Keratinocyte (primary cell): ENCODE data around the gene CHMP4B. TPM values are rescaled to one million over a fixed set of nuclear protein-coding genes. Genes with fewer than 3 reads are reported as not detected.

Experiments
- DNase-seq: peaks from one replicate; pipeline ENCODE4 v3.0.0-alpha.2; 2011; ENCODE audit warnings: low read depth, missing footprints, low spot score
- FAIRE-seq: peaks from 2 replicates; lab custom pipeline; 2011; peaks lifted over from hg19 to GRCh38; lab: Jason Lieb, UNC
- H2AFZ ChIP-seq: 2 replicates; pipeline ENCODE4 v1.6.0; 2012; ENCODE audit warnings: low read length, control low read depth, inconsistent platforms; ENCODE audit not compliant: control insufficient read depth
- H3K27ac ChIP-seq: 2 replicates; pipeline ENCODE4 v1.5.1; 2011; ENCODE audit warnings: low read length; ENCODE audit not compliant: control insufficient read depth, insufficient read depth
- H3K27me3 ChIP-seq: 3 replicates; pipeline ENCODE4 v1.6.0; 2011; ENCODE audit warnings: low read length; ENCODE audit not compliant: control insufficient read depth, insufficient read depth; ENCODE audit errors: extremely low read depth
- H3K36me3 ChIP-seq, 2 experiments: 2 replicates in 1 of 2; 3 replicates in 1 of 2; pipeline ENCODE4 v1.5.1; 2011; ENCODE audit warnings: low read length in 2 of 2, mild to moderate bottlenecking in 1 of 2; ENCODE audit not compliant: control insufficient read depth in 2 of 2, insufficient read depth in 2 of 2; ENCODE audit errors: extremely low read depth in 1 of 2
- H3K4me1 ChIP-seq: 3 replicates; pipeline ENCODE4 v1.5.1; 2011; ENCODE audit warnings: low read length; ENCODE audit not compliant: control insufficient read depth, insufficient read depth; ENCODE audit errors: extremely low read depth
- H3K4me2 ChIP-seq: 3 replicates; pipeline ENCODE4 v1.6.0; 2011; ENCODE audit warnings: low read depth, low read length; ENCODE audit not compliant: control insufficient read depth, insufficient read depth; ENCODE audit errors: extremely low read depth
- H3K4me3 ChIP-seq, 3 experiments: fragments of 200-600 bp in 1 of 3; sonication (generic) in 1 of 3; 2 replicates in 2 of 3; 3 replicates in 1 of 3; pipeline ENCODE4 v1.5.1; 2011 to 2016; ENCODE audit warnings: low read length in 3 of 3, mild to moderate bottlenecking in 3 of 3, control low read depth in 2 of 3, inconsistent platforms in 1 of 3, low read depth in 1 of 3, mixed read lengths in 1 of 3, mixed run types in 1 of 3, moderate library complexity in 1 of 3; ENCODE audit not compliant: control insufficient read depth in 2 of 3, insufficient read depth in 2 of 3; ENCODE audit errors: extremely low read depth in 1 of 3
- H3K79me2 ChIP-seq: 2 replicates; pipeline ENCODE4 v1.6.0; 2012; ENCODE audit warnings: low read length; ENCODE audit not compliant: control insufficient read depth, insufficient read depth
- H3K9ac ChIP-seq: 3 replicates; pipeline ENCODE4 v1.6.0; 2011; ENCODE audit warnings: low read length; ENCODE audit not compliant: control insufficient read depth, insufficient read depth; ENCODE audit errors: extremely low read depth
- H3K9me1 ChIP-seq: 3 replicates; pipeline ENCODE4 v1.6.0; 2011; ENCODE audit warnings: low read length; ENCODE audit not compliant: control insufficient read depth, insufficient read depth; ENCODE audit errors: extremely low read depth
- H3K9me3 ChIP-seq: 2 replicates; pipeline ENCODE4 v1.5.1; 2012; ENCODE audit warnings: low read depth, low read length; ENCODE audit not compliant: control insufficient read depth
- H4K20me1 ChIP-seq: 3 replicates; pipeline ENCODE4 v1.6.0; 2011; ENCODE audit warnings: low read length; ENCODE audit not compliant: control insufficient read depth, insufficient read depth; ENCODE audit errors: extremely low read depth
- CTCF ChIP-seq, 3 experiments: IDR thresholded peaks in 1 of 3; conservative IDR thresholded peaks in 1 of 3; optimal IDR thresholded peaks in 1 of 3; 2 replicates in 2 of 3; 3 replicates in 1 of 3; pipeline versions ENCODE3 to v1.5.1; 2011; ENCODE audit warnings: low read length in 3 of 3, mild to moderate bottlenecking in 3 of 3, moderate library complexity in 2 of 3, control low read depth in 1 of 3, inconsistent platforms in 1 of 3; ENCODE audit not compliant: insufficient read depth in 2 of 3; ENCODE audit errors: extremely low read depth in 1 of 3
- EZH2 ChIP-seq: IDR thresholded peaks from one replicate; pipeline ENCODE4 v1.6.1; 2012; ENCODE audit warnings: inconsistent platforms, mild to moderate bottlenecking, low read length, moderate library complexity
- dilution Hi-C: fragments of 300-500 bp; cut with MboI; formaldehyde crosslinking; loops from one replicate; pipeline ENCODE4 v1.7.0; 2020; ENCODE audit warnings: low sequenced_read_pairs; ENCODE audit not compliant: extremely low pct_ligation_motif_present
- polyA plus RNA-seq, 5 experiments: library from polyadenylated mRNA; depleted of rRNA in 3 of 5; stranded (reverse) in 3 of 5; stranded (forward) in 1 of 5; unstranded in 1 of 5; fragments of >200 nt; gene quantifications; 1 replicate in 1 of 5; 2 replicates in 3 of 5; 3 replicates in 1 of 5; pipeline versions ENCODE4 v1.2.1 to v1.2.3, GENCODE V29; 2011 to 2012; ENCODE audit warnings: missing spikeins in 2 of 5, low read depth in 1 of 5, low replicate concordance in 1 of 5

The CHMP4B gene
- polyA plus RNA-seq, 1 donor (not counting 4 experiments of a cell fraction or from before 2014, with no cell fraction given), result 72.2 TPM

- no peaks in the 10 kb centered on the region for H3K9me1 ChIP-seq
- TF ChIP-seq CTCF (optimal IDR thresholded peaks at IDR 0.05 in 1 of 3, IDR thresholded peaks at IDR 0.05 in 1 of 3, conservative IDR thresholded peaks at IDR 0.05 in 1 of 3; ENCODE audit: extremely low read depth in 1 of 3, insufficient read depth in 2 of 3, low read length in 3 of 3), result no peak
- no peak for TF ChIP-seq EZH2
- H3K4me1 ChIP-seq, result peaks cover 10% of the 10 kb centered on the region
- H2AFZ ChIP-seq, result no peak overlapping the region
- peaks cover 10% of the 10 kb centered on the region for H4K20me1 ChIP-seq
- FAIRE-seq (no peak), DNase-seq (no peak)
- no peak overlapping the region for H3K4me2 ChIP-seq
- dilution Hi-C loops, result no loop called here
- no peak overlapping the region for H3K4me3 ChIP-seq
- H3K36me3 ChIP-seq, result peaks cover 3 to 5% of the 10 kb centered on the region in 2 experiments
- no peak overlapping the region for H3K9ac ChIP-seq
- H3K27me3 ChIP-seq, result no peaks in the 10 kb centered on the region
- H3K9me3 ChIP-seq, result no peaks in the 10 kb centered on the region
- H3K27ac ChIP-seq, result no peak overlapping the region
- H3K79me2 ChIP-seq, result peaks cover 38% of the 10 kb centered on the region
Measured at GRCh38 chr20:33810259-33810658, 889 bp upstream of the CHMP4B start.

GRCh38 chr20:33811776-33812151 lies 616 bp downstream of the CHMP4B start:
- peak overlapping the region; percentile 98 for H3K27ac ChIP-seq
- H3K36me3 ChIP-seq, result peaks cover 4 to 5% of the 10 kb centered on the region in 2 experiments
- H3K79me2 ChIP-seq, result peaks cover 53% of the 10 kb centered on the region
- H3K4me1 ChIP-seq, result peaks cover 10% of the 10 kb centered on the region
- H3K4me3 ChIP-seq, result peak overlapping the region; percentile 70 to 94 (median 84)
- H4K20me1 ChIP-seq, result peaks cover 12% of the 10 kb centered on the region
- FAIRE-seq, result no peak
- peak overlapping the region; percentile 81 for H3K4me2 ChIP-seq
- H2AFZ ChIP-seq, result peak overlapping the region; percentile 60
- no peak for DNase-seq
- dilution Hi-C loops, result no loop called here
- H3K27me3 ChIP-seq, result no peaks in the 10 kb centered on the region
- no peaks in the 10 kb centered on the region for H3K9me1 ChIP-seq
- TF ChIP-seq CTCF (optimal IDR thresholded peaks at IDR 0.05 in 1 of 3, IDR thresholded peaks at IDR 0.05 in 1 of 3, conservative IDR thresholded peaks at IDR 0.05 in 1 of 3; ENCODE audit: extremely low read depth in 1 of 3, insufficient read depth in 2 of 3, low read length in 3 of 3) (no peak), EZH2 (no peak)
- H3K9me3 ChIP-seq, result no peaks in the 10 kb centered on the region
- H3K9ac ChIP-seq, result peak overlapping the region; percentile 100
